HFF-Myc (cell line): ENCODE results near the gene APOBEC2.
A peak's percentile ranks its signal among the peaks of the same experiment; 100 is the strongest.

ENCODE experiments used
- DNase-seq: peaks from one replicate; pipeline ENCODE4 v3.0.0-alpha.2; 2011; ENCODE audit warnings: low read depth; ENCODE audit errors: extremely low read depth
- H3K4me3 ChIP-seq: replicated peaks from 2 replicates; pipeline ENCODE4 v1.5.1; 2011; ENCODE audit warnings: low read depth, mild to moderate bottlenecking, control low read depth, low read length
- CTCF ChIP-seq: IDR thresholded peaks from 2 replicates; pipeline ENCODE4 v1.5.1; 2012; ENCODE audit warnings: mild to moderate bottlenecking, low read depth, low read length, control low read depth; ENCODE audit errors: missing control alignments

APOBEC2 gene

GRCh38 chr6:41036601-41037000 is 16.4 kb upstream of the APOBEC2 start:
- H3K4me3 ChIP-seq = no peak overlapping the region
- TF ChIP-seq CTCF = no peak
- DNase-seq = no peak

- no peak for DNase-seq
- no peak for TF ChIP-seq CTCF
- H3K4me3 ChIP-seq = no peak overlapping the region
Observed at GRCh38 chr6:41037107-41037900, 15.7 kb upstream of the APOBEC2 start.

- no peak overlapping the region for H3K4me3 ChIP-seq
- DNase-seq = no peak
- TF ChIP-seq CTCF = no peak
Observed at GRCh38 chr6:41038205-41038604, 14.8 kb upstream of the APOBEC2 start.

- H3K4me3 ChIP-seq = no peak within 1 kb of the TSS
- peak; percentile 82 for TF ChIP-seq CTCF
- no peak for DNase-seq
Observed at GRCh38 chr6:41039060-41039998, 13.7 kb upstream of the APOBEC2 start, which contains the start of gene UNC5CL. Gene UNC5CL, minus strand, starts transcription at chr6:41039221. Its CDS starts 4,147 bp downstream, at chr6:41035074.

GRCh38 chr6:41040101-41040939 is 12.7 kb upstream of the APOBEC2 start:
- no peak for DNase-seq
- H3K4me3 ChIP-seq = no peak overlapping the region
- no peak for TF ChIP-seq CTCF

GRCh38 chr6:41040940-41041536 is 12.0 kb upstream of the APOBEC2 start:
- no peak for TF ChIP-seq CTCF
- H3K4me3 ChIP-seq = no peak overlapping the region
- DNase-seq = no peak
